ENCODE measurements around the gene BFSP2. TPM values are rescaled to one million over a fixed set of nuclear protein-coding genes. Genes with fewer than 3 reads are reported as not detected.

Gene BFSP2
- total RNA-seq, 6 experiments from 2014 or later = not detected

- intact Hi-C loops (cut with DNase I) = no loop called here
- Histone ChIP-seq H3K4me3 (no peak overlapping the region), H3K27ac (no peak overlapping the region), H3K27me3 (no peaks in the 10 kb centered on the region), H3K4me1 (peaks cover 0 to 24% (median 4%) of the 10 kb centered on the region in 4 donors), H3K36me3 (no peaks in the 10 kb centered on the region), H3K9me3 (no peaks in the 10 kb centered on the region)
- TF ChIP-seq POLR2A (IDR thresholded peaks at IDR 0.05) = no peak
- no peak for TF ChIP-seq CTCF (IDR thresholded peaks at IDR 0.05)
- DNase-seq = no peak
- no peak for ATAC-seq
- 89% methylated on average over 1 of the region's 1 CpG for WGBS (ENCODE audit: insufficient coverage, low coverage, low lambda C conversion rate, missing lambda C conversion rate)
Observed at GRCh38 chr3:133503409-133503808, 103.6 kb downstream of the BFSP2 start.

- DNase-seq (no peak), ATAC-seq (no peak)
- no peaks in the 10 kb centered on the region for H3K27me3 ChIP-seq
- intact Hi-C loops (cut with DNase I) = no loop called here
- H3K27ac ChIP-seq = no peak overlapping the region
- H3K4me1 ChIP-seq = peaks cover 0 to 34% (median 10%) of the 10 kb centered on the region in 4 donors
- H3K9me3 ChIP-seq = no peaks in the 10 kb centered on the region
- TF ChIP-seq POLR2A (IDR thresholded peaks at IDR 0.05) = no peak
- no peak for TF ChIP-seq CTCF (IDR thresholded peaks at IDR 0.05)
- WGBS (ENCODE audit: insufficient coverage, low coverage, low lambda C conversion rate, missing lambda C conversion rate) = 82% methylated on average over 4 of the region's 4 CpGs
- no peak overlapping the region for H3K4me3 ChIP-seq
- no peaks in the 10 kb centered on the region for H3K36me3 ChIP-seq
Observed at GRCh38 chr3:133504736-133505135, 104.9 kb downstream of the BFSP2 start.

GRCh38 chr3:133505813-133506212 is 106.0 kb downstream of the BFSP2 start:
- H3K4me3 ChIP-seq = peak overlapping the region in 2 of 3 donors; percentile 11 to 18
- H3K27me3 ChIP-seq = no peaks in the 10 kb centered on the region
- WGBS (ENCODE audit: insufficient coverage, low coverage, low lambda C conversion rate, missing lambda C conversion rate) = 1% methylated on average over 3 of the region's 3 CpGs

GRCh38 chr3:133506215-133506901 is 106.5 kb downstream of the BFSP2 start:
- Histone ChIP-seq H3K9me3 (no peaks in the 10 kb centered on the region), H3K27me3 (no peaks in the 10 kb centered on the region), H3K27ac (peak overlapping the region; percentile 29 to 69 (median 42)), H3K4me1 (peaks cover 0 to 39% (median 11%) of the 10 kb centered on the region in 4 donors), H3K36me3 (no peaks in the 10 kb centered on the region), H3K4me3 (peak overlapping the region in 2 of 3 donors; percentile 11 to 18)
- intact Hi-C loops (cut with DNase I) = no loop called here
- no peak for TF ChIP-seq POLR2A (IDR thresholded peaks at IDR 0.05)
- no peak for TF ChIP-seq CTCF (IDR thresholded peaks at IDR 0.05)
- WGBS (ENCODE audit: insufficient coverage, low coverage, low lambda C conversion rate, missing lambda C conversion rate) = 5% methylated on average over 9 of the region's 9 CpGs
- peak; percentile 38 to 77 (median 64) for DNase-seq
- peak; percentile 71 to 77 (median 74) for ATAC-seq

More at GRCh38 chr3:133505813-133506212, 106.0 kb downstream of the BFSP2 start:
- H3K4me1 ChIP-seq = peaks cover 0 to 39% (median 11%) of the 10 kb centered on the region in 4 donors
- H3K27ac ChIP-seq = peak overlapping the region; percentile 29 to 69 (median 42)
- H3K9me3 ChIP-seq = no peaks in the 10 kb centered on the region
- DNase-seq = no peak
- intact Hi-C loops (cut with DNase I) = no loop called here
- H3K36me3 ChIP-seq = no peaks in the 10 kb centered on the region
- ATAC-seq = peak; percentile 67 to 74 (median 70)
- TF ChIP-seq CTCF (IDR thresholded peaks at IDR 0.05) (no peak), POLR2A (IDR thresholded peaks at IDR 0.05) (no peak)
